Neutrophil (primary cell): ENCODE results near the gene CDK5.

ENCODE experiments used
- H3K27ac ChIP-seq: fragments of 200-600 bp; sonication (generic); 2 replicates; pipeline ENCODE4 v1.5.1; 2016; ENCODE audit warnings: mild to moderate bottlenecking, moderate library complexity
- H3K27me3 ChIP-seq: fragments of 200-600 bp; sonication (generic); 2 replicates; pipeline ENCODE4 v1.6.0; 2016; ENCODE audit warnings: mild to moderate bottlenecking
- H3K36me3 ChIP-seq: fragments of 200-600 bp; sonication (generic); 2 replicates; pipeline ENCODE4 v1.5.1; 2017
- H3K4me1 ChIP-seq, 2 experiments: fragments of 200-600 bp in 1 of 2; sonication (generic) in 1 of 2; 1 replicate in 1 of 2; 2 replicates in 1 of 2; pipeline versions ENCODE4 v1.5.1 to v1.6.1; 2013 to 2016; ENCODE audit warnings: low read depth in 1 of 2, low read length in 1 of 2, mild to moderate bottlenecking in 1 of 2, moderate library complexity in 1 of 2; ENCODE audit not compliant: control insufficient read depth in 1 of 2, insufficient read depth in 1 of 2
- H3K4me3 ChIP-seq, 2 experiments: fragments of 200-600 bp in 1 of 2; sonication (generic) in 1 of 2; 1 replicate in 1 of 2; 2 replicates in 1 of 2; pipeline ENCODE4 v1.5.1; 2013 to 2016; ENCODE audit warnings: low read depth in 1 of 2, low read length in 1 of 2, mild to moderate bottlenecking in 1 of 2, moderate library complexity in 1 of 2
- H3K9me3 ChIP-seq: fragments of 200-600 bp; sonication (generic); 2 replicates; pipeline ENCODE4 v1.5.1; 2016
- TF ChIP-seq, protein P1 (sequence below): fragments of 200-600 bp; sonication (generic); IDR thresholded peaks from 2 replicates; pipeline ENCODE4 v1.5.1; 2016; ENCODE audit warnings: antibody characterized with exemption

CDK5 gene

GRCh38 chr7:151010307-151011096, 47.2 kb downstream of the CDK5 start:
- Histone ChIP-seq H3K36me3 (no peaks in the 10 kb centered on the region), H3K27me3 (peaks cover 93% of the 10 kb centered on the region), H3K27ac (no peak overlapping the region), H3K9me3 (no peaks in the 10 kb centered on the region), H3K4me3 (no peak overlapping the region), H3K4me1 (peaks cover 17 to 19% of the 10 kb centered on the region in 2 experiments)
- TF ChIP-seq, protein P1, sequence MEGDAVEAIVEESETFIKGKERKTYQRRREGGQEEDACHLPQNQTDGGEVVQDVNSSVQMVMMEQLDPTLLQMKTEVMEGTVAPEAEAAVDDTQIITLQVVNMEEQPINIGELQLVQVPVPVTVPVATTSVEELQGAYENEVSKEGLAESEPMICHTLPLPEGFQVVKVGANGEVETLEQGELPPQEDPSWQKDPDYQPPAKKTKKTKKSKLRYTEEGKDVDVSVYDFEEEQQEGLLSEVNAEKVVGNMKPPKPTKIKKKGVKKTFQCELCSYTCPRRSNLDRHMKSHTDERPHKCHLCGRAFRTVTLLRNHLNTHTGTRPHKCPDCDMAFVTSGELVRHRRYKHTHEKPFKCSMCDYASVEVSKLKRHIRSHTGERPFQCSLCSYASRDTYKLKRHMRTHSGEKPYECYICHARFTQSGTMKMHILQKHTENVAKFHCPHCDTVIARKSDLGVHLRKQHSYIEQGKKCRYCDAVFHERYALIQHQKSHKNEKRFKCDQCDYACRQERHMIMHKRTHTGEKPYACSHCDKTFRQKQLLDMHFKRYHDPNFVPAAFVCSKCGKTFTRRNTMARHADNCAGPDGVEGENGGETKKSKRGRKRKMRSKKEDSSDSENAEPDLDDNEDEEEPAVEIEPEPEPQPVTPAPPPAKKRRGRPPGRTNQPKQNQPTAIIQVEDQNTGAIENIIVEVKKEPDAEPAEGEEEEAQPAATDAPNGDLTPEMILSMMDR = no peak

DNA sequence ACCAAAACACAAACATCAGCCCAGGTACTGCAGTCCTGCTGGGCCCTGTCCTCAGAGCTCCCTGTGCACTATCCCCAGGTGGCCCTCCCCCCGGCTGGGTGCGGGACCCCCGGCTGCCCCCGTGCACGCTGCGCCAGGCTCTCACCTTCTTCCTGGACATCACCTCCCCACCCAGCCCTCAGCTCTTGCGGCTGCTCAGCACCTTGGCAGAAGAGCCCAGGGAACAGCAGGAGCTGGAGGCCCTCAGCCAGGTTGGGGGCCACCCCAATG, 47.7 kb downstream of the CDK5 start:
- no peak overlapping the region for H3K4me3 ChIP-seq
- no peak overlapping the region for H3K27ac ChIP-seq
- TF ChIP-seq, protein P1 = no peak
- H3K36me3 ChIP-seq = no peaks in the 10 kb centered on the region
- H3K9me3 ChIP-seq = no peaks in the 10 kb centered on the region
- peaks cover 16 to 17% of the 10 kb centered on the region in 2 experiments for H3K4me1 ChIP-seq
- peaks cover 93% of the 10 kb centered on the region for H3K27me3 ChIP-seq

GRCh38 chr7:151009327-151010036, 48.2 kb downstream of the CDK5 start:
- H3K9me3 ChIP-seq = no peaks in the 10 kb centered on the region
- peaks cover 12 to 17% of the 10 kb centered on the region in 2 experiments for H3K4me1 ChIP-seq
- TF ChIP-seq, protein P1 = no peak
- peaks cover 93% of the 10 kb centered on the region for H3K27me3 ChIP-seq
- H3K27ac ChIP-seq = no peak overlapping the region
- no peak overlapping the region for H3K4me3 ChIP-seq
- no peaks in the 10 kb centered on the region for H3K36me3 ChIP-seq

- TF ChIP-seq, protein P1 = peak; percentile 43
Observed at GRCh38 chr7:151008511-151009323, 49.0 kb downstream of the CDK5 start.

GRCh38 chr7:151008143-151008510, 49.6 kb downstream of the CDK5 start:
- Histone ChIP-seq H3K4me3 (no peak overlapping the region), H3K27ac (no peak overlapping the region), H3K9me3 (no peaks in the 10 kb centered on the region), H3K4me1 (peaks cover 5 to 7% of the 10 kb centered on the region in 2 experiments), H3K27me3 (peaks cover 93% of the 10 kb centered on the region), H3K36me3 (no peaks in the 10 kb centered on the region)
- TF ChIP-seq, protein P1 = no peak

More at GRCh38 chr7:151008511-151009323, 49.0 kb downstream of the CDK5 start:
- Histone ChIP-seq H3K27me3 (peaks cover 93% of the 10 kb centered on the region), H3K27ac (no peak overlapping the region), H3K4me1 (peaks cover 6 to 11% of the 10 kb centered on the region in 2 experiments), H3K9me3 (no peaks in the 10 kb centered on the region), H3K4me3 (peak overlapping the region in 1 of 2 experiments; percentile 28), H3K36me3 (no peaks in the 10 kb centered on the region)
